ENCODE results near the gene ZEB2. TPM values are rescaled to one million over a fixed set of nuclear protein-coding genes. Genes with fewer than 3 reads are reported as not detected.

Gene ZEB2
- total and polyA plus RNA-seq, 10 of the 15 experiments (the other 5 are each of a cell fraction or from before 2014, with no cell fraction given) = 0.14 to 3.2 (median 0.84) TPM

DNA sequence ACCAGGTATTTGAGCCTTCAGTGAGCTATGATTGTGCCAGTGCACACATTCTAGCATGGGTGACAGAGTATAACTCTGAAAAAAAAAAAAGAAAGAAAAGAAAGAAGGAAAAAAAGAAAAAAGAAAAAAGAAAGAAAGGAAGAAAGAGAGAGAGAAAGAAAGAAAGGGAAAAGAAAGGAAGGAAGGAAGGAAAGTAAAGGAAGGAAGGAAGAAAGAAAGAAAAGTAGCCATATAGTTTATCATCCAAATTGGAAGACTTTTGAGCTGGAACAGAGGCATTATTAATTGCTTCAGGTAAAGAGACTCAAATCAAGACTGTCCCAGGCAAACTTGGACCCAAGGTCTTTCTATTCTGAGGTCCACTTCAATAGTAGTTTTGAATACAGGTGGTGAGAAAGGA is 32.9 kb upstream of the ZEB2 start:
- ChIA-PET SMC1A (ENCODE audit: uncharacterized antibody, unreplicated experiment) (no interaction called here), POLR2A (interaction anchor here (0.7 kb wide), 1 partner anchor 503 kb away, joined by 3 read pairs; no protein-coding TSS in a partner anchor), RAD21 (ENCODE audit: unreplicated experiment) (no interaction called here), CTCF (no interaction called here)
- Histone ChIP-seq H3K4me1 (ENCODE audit: control insufficient read depth, insufficient read depth, low read length) (no peaks in the 10 kb centered on the region), H4K20me1 (ENCODE audit: control insufficient read depth, insufficient read depth) (no peaks in the 10 kb centered on the region), H3K27me3 (replicated peaks in 1 of 2; ENCODE audit: control insufficient read depth in 2 of 2, insufficient read depth in 2 of 2, low read length in 1 of 2) (peaks cover 0 to 5% of the 10 kb centered on the region in 2 experiments; a peak in 1 of 4 replicates), H3K36me3 (ENCODE audit: control insufficient read depth in 2 of 2, insufficient read depth in 2 of 2, low read length in 1 of 2) (no peaks in the 10 kb centered on the region), H3K9me3 (replicated peaks; ENCODE audit: control insufficient read depth, insufficient read depth, low read length) (no peaks in the 10 kb centered on the region; the same call in 2 of the 3 replicates), H3K4me2 (ENCODE audit: control insufficient read depth, insufficient read depth) (no peak overlapping the region), H3K9ac (ENCODE audit: control insufficient read depth, insufficient read depth, low read length) (no peak overlapping the region), H3K4me3 (no peak overlapping the region), H2AFZ (ENCODE audit: control insufficient read depth, low read depth, low read length) (no peak overlapping the region), H3K79me2 (ENCODE audit: control insufficient read depth, insufficient read depth, low read length) (no peaks in the 10 kb centered on the region), H3K27ac (ENCODE audit: control insufficient read depth, insufficient read depth) (no peak overlapping the region)
- TF ChIP-seq, protein P1, sequence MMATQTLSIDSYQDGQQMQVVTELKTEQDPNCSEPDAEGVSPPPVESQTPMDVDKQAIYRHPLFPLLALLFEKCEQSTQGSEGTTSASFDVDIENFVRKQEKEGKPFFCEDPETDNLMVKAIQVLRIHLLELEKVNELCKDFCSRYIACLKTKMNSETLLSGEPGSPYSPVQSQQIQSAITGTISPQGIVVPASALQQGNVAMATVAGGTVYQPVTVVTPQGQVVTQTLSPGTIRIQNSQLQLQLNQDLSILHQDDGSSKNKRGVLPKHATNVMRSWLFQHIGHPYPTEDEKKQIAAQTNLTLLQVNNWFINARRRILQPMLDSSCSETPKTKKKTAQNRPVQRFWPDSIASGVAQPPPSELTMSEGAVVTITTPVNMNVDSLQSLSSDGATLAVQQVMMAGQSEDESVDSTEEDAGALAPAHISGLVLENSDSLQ (IDR thresholded peaks at IDR 0.05) = no peak
- no peak for TF ChIP-seq TAF1 (IDR thresholded peaks at IDR 0.05; ENCODE audit: borderline replicate concordance, low read depth, low read length)
- in situ Hi-C loops (cut with MboI) = no loop called here
- intact Hi-C loops (cut with micrococcal nuclease; ENCODE audit: unreplicated experiment) = no loop called here
- DNase-seq (ENCODE audit: low read depth, low spot score) (no peak), ATAC-seq (no peak), FAIRE-seq (no peak)
- BruUV-seq (replicated peaks) = no TSS peak

DNA sequence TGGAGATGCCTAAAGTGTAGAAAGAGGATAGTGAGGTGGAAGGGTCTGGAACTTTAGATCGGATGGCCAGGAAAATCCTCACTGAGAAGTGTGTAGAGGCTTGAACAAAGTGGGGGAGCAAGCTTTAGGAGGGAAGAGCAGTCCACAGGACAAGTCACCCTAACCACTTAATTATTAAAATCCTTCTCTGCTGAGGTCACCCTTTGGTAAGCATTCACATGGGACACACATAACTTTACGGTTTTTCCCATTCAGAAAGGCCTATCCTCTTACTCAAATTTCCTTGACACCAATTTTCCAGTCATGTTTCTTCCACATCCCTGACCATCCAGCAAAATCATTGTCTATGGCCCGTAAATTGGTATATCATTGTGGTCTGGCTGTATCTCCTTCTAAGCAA is 31.0 kb upstream of the ZEB2 start:
- no peaks in the 10 kb centered on the region for H4K20me1 ChIP-seq (ENCODE audit: control insufficient read depth, insufficient read depth)
- in situ Hi-C loops (cut with MboI) (no loop called here), intact Hi-C loops (cut with micrococcal nuclease; ENCODE audit: unreplicated experiment) (no loop called here)
- H3K27me3 ChIP-seq (replicated peaks in 1 of 2; ENCODE audit: control insufficient read depth in 2 of 2, insufficient read depth in 2 of 2, low read length in 1 of 2) = peaks cover 0 to 4% of the 10 kb centered on the region in 2 experiments; a peak in 2 of 4 replicates
- FAIRE-seq (no peak), DNase-seq (ENCODE audit: low read depth, low spot score) (no peak), ATAC-seq (no peak)
- no peaks in the 10 kb centered on the region; the same call in 2 of the 3 replicates for H3K9me3 ChIP-seq (replicated peaks; ENCODE audit: control insufficient read depth, insufficient read depth, low read length)
- 62% methylated on average over 3 of the region's 3 CpGs for WGBS (ENCODE audit: insufficient coverage, insufficient replicate concordance, low lambda C conversion rate, missing lambda C conversion rate)
- ChIA-PET POLR2A (no interaction called here), CTCF (no interaction called here), SMC1A (ENCODE audit: uncharacterized antibody, unreplicated experiment) (interaction anchor here (1.0 kb wide), 1 partner anchor 11 kb away, joined by 5 read pairs; no protein-coding TSS in a partner anchor), RAD21 (ENCODE audit: unreplicated experiment) (no interaction called here)
- H3K36me3 ChIP-seq (ENCODE audit: control insufficient read depth in 2 of 2, insufficient read depth in 2 of 2, low read length in 1 of 2) = no peaks in the 10 kb centered on the region
- no peaks in the 10 kb centered on the region for H3K79me2 ChIP-seq (ENCODE audit: control insufficient read depth, insufficient read depth, low read length)
- H3K4me3 ChIP-seq = no peak overlapping the region
- no peak overlapping the region for H3K27ac ChIP-seq (ENCODE audit: control insufficient read depth, insufficient read depth)
- H3K9ac ChIP-seq (ENCODE audit: control insufficient read depth, insufficient read depth, low read length) = no peak overlapping the region
- no TSS peak for BruUV-seq (replicated peaks)
- no peak for TF ChIP-seq RCOR1 (conservative IDR thresholded peaks at IDR 0.05; ENCODE audit: low read depth, low read length)
- no peak for TF ChIP-seq SIN3A (IDR thresholded peaks at IDR 0.05; ENCODE audit: low read depth, low read length)
- H3K4me1 ChIP-seq (ENCODE audit: control insufficient read depth, insufficient read depth, low read length) = no peaks in the 10 kb centered on the region
- H3K4me2 ChIP-seq (ENCODE audit: control insufficient read depth, insufficient read depth) = no peak overlapping the region
- H2AFZ ChIP-seq (ENCODE audit: control insufficient read depth, low read depth, low read length) = no peak overlapping the region

Measured in GM12878 (cell line).